GM13977 (cell line): ENCODE results near the gene ADAM8.
A peak's percentile ranks its signal among the peaks of the same experiment; 100 is the strongest.

Experiments used
- DNase-seq: peaks from one replicate; pipeline ENCODE4 v3.0.0; 2012; ENCODE audit warnings: low spot score
- in situ Hi-C: fragments of 300-500 bp; cut with MboI; formaldehyde crosslinking; loops from one replicate; pipeline ENCODE4 v1.12.0; 2022; ENCODE audit warnings: low sequenced_read_pairs, low pct_unique_long_range_greater_than_20kb, mixed read lengths, inconsistent platforms; ENCODE audit not compliant: unreplicated experiment
- TF ChIP-seq, protein P1 (sequence below): IDR thresholded peaks from 2 replicates; pipeline ENCODE4 v1.5.1; 2012; ENCODE audit warnings: mild to moderate bottlenecking, control low read depth; ENCODE audit not compliant: insufficient read depth; ENCODE audit errors: extremely low read depth, missing control alignments

Gene ADAM8

DNA sequence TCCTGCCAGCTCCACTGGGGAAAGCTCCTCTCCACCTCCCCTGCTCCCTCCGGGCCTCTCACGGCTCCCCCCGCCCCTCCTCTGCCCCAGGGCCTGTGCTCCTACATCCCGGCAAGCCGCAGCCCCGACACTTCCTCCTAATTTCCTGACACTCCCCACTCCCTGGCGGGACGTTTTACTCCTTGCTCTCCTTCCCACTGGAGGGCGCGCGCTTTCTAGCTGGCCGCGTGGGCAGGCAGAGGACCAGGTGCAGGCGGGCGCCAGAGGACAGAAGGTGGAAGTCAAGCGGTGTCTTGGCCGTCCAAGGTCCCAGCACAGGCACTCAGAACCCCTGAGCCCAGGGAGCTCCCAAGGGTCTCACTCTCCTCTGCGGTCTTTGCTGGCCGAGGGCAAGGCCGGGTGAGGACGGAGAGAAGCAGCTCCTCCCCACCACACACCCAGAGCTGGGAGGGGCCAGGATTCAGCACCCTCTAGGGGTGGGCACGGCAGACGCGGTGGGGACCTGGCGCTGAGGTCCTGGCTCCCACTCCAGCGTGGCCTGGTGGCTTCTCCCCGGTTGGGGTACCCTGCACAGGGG lies 19.1 kb downstream of the ADAM8 start:
- TF ChIP-seq, protein P1, sequence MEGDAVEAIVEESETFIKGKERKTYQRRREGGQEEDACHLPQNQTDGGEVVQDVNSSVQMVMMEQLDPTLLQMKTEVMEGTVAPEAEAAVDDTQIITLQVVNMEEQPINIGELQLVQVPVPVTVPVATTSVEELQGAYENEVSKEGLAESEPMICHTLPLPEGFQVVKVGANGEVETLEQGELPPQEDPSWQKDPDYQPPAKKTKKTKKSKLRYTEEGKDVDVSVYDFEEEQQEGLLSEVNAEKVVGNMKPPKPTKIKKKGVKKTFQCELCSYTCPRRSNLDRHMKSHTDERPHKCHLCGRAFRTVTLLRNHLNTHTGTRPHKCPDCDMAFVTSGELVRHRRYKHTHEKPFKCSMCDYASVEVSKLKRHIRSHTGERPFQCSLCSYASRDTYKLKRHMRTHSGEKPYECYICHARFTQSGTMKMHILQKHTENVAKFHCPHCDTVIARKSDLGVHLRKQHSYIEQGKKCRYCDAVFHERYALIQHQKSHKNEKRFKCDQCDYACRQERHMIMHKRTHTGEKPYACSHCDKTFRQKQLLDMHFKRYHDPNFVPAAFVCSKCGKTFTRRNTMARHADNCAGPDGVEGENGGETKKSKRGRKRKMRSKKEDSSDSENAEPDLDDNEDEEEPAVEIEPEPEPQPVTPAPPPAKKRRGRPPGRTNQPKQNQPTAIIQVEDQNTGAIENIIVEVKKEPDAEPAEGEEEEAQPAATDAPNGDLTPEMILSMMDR = peak; percentile 57
- DNase-seq = no peak
- in situ Hi-C loops = no loop called here

DNA sequence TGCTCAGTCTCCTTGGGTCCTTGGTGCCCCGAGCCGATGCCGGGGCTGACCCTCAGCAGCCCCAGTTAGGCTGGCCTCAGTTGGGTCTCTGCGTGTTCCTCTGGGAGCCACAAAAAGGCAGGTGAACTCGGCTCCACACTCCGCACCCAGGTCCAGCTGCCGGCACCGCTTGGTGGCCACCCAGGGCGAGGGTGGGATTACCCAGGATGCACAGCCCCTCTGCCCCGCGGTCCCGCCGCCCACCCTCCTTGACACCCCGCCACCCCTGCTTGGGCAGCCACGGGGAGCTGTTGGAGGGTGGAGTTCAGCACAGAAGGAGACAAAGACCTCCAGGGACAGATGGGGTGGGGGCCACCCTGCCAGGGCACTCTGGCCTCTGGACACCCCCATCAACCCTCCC lies 21.3 kb downstream of the ADAM8 start:
- DNase-seq = no peak
- TF ChIP-seq, protein P1 = no peak
- in situ Hi-C loops = no loop called here

DNA sequence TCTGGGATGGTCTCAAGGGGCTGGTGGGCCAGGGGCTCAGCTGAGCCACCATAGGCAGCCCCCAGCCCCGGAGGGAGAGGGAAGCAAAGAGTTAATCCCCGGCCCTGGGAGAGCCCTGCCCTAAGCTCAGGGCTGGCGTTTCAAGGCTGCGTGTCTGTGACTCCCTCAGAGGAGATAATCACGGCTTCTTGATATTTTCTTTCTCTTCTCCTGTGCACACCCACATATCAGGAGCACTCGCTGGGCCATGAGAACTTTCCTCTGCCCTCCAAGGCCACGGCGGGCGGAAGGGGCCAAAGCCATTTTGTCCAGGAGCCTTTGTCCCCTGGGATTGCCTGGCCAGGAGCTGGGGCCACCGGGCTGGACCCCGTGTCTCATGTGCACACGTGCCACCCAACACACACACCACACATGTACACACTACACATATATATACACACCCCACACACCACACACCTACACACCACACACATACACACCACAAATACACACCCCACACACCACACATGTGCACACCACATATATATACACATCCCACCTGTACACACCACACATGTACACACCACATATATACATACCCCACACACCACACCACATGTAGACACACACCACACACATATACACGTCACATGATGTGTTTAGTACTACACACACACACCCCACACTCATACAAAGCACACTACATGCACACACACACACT lies 22.1 kb downstream of the ADAM8 start:
- DNase-seq = no peak
- in situ Hi-C loops = no loop called here
- TF ChIP-seq, protein P1 = no peak

DNA sequence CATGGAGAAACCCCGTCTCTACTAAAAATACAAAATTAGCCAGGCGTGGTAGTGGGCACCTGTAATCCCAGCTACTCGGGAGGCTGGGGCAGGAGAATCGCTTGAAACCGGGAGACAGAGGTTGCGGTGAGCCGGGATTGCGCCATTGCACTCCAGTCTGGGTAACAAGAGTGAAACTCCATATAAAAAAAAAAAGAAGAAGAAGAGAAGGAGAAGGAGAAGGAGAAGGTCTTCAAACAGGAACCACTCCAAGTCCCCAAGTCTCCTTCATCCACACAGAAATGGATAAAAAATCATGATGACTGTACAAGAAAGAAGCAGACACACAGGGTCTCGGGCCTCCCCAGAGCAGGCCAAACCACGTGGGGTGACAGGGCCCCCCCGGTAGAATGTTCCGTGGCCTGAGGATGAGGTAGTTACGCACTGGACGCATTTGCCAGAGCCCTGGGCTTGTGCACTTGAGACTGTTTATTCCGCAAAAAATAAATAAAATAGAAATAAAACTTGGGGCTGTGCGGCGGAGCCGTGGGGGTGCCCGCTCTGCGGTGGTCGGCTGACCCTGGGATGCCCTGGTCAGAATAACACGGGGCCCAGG lies 23.2 kb downstream of the ADAM8 start:
- TF ChIP-seq, protein P1 = no peak
- in situ Hi-C loops = no loop called here
- no peak for DNase-seq

- TF ChIP-seq, protein P1 = no peak
- DNase-seq = no peak
- in situ Hi-C loops = no loop called here
Measured at GRCh38 chr10:133252223-133252552, 24.5 kb downstream of the ADAM8 start.

- in situ Hi-C loops = no loop called here
- TF ChIP-seq, protein P1 = no peak
- no peak for DNase-seq
Measured at GRCh38 chr10:133251388-133252222, 25.1 kb downstream of the ADAM8 start.
